HS-27A (cell line): ENCODE results near the gene CYTH3.

Experiments used
- DNase-seq: peaks from one replicate; pipeline ENCODE4 v3.0.0-alpha.2; 2012; ENCODE audit warnings: low read depth, missing footprints

CYTH3 gene

DNA sequence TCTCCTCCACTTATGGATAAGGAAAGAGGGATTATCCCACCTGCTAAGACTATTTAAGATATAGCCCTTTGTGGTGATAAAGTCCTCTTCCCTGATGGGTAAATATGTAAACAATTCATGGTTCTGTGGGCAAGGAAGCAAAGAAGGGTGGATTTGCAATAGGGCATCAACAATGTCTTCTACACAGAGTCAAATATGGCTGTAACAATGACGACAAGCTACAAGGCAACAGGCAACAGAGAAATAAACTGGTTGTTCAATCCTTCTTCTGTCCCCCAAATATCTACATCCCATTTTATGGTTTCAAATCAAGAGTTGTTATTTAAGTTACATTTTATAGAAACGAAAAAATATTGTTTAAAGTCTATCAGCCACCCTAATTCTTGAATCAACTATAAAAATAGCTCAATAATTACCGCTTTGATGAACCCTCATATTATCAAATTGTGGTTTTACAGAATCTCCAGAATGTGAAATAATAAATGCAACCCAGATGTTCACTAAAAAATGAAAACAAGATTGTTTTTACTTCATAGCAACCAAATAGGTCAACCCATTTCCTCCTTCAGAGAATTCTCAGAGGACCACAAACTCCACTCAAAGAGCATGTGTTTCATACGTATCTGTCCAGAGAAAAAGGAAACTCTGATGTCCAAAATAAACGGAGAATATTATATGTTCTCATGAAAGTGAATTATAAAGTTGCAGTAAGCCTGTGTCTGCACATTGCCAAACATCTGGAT lies 13.8 kb downstream of the CYTH3 start:
- DNase-seq = no peak

DNA sequence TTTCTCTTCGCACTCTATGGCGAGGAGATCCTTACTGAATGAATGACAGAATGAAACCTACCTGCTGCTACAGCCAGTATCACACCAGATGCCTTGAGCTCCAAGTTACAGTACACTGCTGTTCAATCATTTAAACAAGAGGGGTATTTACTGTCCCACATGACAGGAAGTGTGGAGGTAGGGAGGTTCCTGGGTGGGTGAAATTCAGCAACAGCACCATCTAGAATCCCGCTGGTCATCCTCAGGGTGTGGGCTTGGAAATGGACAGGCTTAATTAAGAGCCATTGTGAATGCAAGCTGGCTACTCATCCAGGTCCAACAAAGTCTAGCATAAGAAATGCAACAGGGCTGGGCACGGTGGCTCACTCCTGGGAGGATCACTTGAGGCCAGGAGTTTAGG lies 14.7 kb downstream of the CYTH3 start:
- no peak for DNase-seq

DNA sequence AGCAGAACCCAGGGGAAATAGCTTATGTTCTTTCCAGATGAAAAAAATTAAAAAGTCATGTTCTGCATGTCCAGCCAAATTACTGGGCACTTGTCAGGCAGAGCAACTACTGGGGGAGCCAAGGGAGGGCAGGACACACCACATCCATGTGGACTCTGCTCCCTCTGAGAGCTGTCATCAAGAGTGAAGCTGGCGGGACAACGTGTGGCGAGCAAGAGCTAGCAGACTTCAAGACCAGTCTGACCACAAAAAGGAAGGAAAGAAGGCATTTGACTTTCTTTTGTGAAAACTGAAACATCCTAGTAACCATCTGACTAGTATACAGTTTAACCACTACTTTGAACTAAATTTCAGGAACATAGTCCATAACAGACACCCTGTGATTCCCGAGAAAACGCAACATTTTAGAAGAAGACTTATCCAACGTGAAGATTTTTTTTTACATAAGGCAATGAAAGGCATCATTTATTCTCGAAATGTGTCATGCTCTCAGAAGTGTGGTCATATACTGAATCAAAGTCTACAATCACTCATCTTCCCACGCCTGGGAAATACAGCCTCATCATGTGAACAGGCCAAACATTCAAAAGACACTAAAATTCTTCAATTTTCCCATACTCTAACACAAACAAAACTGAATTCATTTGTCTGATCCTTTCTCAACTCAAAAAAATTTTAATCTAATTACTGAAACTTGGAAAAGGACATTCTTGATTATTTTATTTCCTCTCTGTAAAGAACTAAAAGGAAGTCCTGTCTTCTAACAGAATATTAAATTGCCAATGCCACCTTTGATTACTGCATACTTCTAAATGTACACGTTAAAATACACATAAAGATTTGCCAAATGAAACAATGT lies 15.5 kb downstream of the CYTH3 start:
- no peak for DNase-seq

DNA sequence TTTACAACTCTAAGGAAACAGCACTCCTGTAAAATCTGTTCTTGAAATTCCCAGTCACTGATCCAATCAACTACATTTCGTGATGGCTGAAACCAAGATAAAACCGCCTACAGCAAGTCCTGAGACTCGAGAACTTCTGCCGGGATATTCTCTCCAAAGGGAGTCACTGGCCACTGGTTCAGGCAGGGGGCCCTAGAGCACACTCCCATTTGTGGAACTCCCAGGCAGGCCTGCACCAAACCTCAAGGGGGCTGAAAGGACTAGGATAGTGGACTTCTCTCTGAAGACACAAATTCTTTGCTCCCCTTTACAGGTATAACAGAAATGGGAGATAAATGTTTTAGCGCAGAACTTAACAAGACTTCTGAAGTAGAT lies 16.3 kb downstream of the CYTH3 start:
- DNase-seq = no peak

DNA sequence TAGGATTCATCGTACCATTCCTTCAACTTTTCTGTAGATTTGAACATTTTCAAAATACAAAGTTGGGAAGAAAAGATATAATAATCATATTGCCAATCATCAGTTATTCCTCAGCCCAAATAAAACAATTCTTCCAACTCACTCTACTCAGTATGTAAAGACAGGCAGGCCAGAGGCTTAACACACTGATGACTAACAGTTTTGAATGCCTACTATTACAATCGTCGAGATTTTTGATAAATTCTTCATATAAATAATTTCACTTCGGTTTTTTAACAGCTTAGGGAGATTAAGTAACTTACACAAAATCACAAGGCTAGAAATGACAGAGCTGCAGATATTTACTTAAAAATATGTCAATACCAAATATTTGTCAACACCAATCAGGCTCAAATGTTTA lies 17.6 kb downstream of the CYTH3 start:
- no peak for DNase-seq

DNA sequence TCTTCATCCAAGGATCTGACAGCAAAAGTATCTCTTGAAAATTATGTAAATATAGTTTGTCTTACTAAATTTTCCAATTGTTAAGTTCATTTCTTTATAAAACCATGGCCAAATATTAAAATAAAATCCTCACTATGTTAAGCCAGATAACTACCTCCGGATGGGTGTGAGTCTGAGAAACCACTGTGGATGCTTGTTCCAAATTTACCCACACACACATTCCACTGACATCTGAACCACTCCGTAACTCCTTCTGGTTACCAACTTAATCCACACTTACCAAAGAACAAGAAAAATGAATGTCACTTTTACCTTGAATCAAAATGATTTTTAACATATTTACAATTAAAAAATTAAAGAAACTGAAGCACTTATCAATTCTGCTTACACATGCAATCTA lies 19.7 kb downstream of the CYTH3 start:
- DNase-seq = no peak

DNA sequence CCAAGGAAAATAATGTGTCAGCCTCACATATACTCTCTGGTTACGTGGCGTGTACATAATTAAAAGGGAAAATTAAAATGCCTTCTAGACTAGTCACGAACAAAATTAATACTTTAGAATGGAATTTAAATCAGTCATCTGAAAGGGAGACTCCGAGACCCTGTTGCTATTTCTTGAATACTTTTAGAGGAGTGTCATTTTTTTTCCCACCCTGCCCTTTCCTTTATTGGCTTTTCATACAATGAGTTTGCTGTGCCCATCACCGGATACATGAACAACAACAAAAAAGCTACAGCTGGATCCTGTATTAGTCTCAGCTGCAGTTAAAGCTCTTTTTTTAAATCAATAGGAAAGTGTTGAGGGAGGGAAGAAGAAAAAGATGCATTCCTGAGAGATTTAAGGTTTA lies 20.1 kb downstream of the CYTH3 start:
- no peak for DNase-seq

DNA sequence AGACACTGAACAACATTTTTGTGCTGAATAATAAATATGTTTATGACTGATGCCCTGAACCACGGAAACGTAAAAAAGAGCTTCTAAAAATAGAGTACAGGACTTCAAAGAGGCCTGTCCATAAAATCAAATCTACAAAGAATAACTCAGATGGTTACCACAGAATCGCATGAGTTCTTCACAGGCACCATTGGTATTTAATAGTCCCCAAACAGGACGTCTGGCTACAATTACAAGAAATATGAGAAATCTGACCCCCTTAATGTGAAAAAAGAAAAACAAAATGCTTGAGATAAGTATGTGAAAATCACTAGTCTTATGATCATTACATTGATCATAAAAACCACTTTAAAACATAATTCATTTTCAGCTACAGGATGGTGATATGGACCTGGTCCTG lies 20.8 kb downstream of the CYTH3 start:
- no peak for DNase-seq

DNA sequence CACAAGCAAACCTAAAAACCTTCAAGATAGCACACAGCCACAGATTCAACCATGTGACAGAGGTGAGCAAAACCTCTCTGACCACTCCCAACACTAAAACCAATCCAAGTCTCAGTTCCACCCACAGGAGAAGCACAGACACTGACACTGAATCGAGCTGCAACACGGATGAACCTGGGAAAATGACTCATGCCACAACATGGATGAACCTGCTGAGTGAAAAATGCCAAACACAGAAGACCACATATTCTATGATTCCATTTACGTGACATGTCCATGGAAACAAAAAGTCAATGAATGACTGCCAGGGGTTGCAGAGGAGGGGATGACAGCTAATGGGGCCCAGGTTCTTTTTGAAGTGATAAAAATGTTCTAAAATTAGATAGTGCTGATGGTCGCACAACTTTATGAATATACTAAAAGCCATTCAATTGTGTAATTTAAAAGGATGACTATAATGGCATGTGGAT lies 22.0 kb downstream of the CYTH3 start:
- DNase-seq = no peak

DNA sequence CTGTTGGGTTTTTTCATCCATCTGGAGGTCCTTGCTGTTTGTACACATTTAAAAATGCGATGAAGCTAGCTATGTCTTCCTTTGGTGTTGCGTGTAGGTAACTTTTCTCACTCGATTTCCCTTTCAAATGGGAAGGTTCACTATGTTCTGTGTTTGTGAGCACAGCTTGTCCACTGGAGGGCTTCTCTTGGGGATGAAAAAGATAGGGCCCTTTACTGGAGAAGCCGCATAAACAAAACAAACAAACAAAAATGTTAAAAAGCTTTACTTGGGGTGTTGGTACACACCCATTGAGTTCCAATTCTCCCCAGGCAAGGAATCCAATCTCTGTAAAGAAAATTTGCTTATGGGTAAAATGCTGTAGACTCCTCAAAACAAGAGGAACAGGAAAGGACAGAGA lies 23.4 kb downstream of the CYTH3 start:
- DNase-seq = no peak

DNA sequence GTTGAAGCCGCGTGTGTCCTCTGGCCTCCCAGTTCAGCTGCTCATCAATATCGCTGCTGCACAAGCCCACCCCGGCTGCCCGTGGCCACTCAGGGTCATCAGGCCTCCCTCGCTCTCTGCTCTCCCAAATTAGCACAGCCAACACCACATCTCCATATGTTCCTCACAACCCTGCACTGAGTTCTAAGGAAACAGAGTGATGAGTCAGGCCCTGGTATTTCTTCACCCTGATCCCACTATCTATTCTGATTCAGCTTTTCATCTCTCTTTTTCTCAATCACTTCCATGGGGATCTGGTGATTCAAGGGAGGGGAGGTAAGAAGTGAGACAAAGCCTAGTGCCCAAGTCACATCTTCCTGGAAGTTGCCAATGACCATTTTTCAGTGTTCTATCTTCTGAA lies 23.8 kb downstream of the CYTH3 start:
- no peak for DNase-seq

DNA sequence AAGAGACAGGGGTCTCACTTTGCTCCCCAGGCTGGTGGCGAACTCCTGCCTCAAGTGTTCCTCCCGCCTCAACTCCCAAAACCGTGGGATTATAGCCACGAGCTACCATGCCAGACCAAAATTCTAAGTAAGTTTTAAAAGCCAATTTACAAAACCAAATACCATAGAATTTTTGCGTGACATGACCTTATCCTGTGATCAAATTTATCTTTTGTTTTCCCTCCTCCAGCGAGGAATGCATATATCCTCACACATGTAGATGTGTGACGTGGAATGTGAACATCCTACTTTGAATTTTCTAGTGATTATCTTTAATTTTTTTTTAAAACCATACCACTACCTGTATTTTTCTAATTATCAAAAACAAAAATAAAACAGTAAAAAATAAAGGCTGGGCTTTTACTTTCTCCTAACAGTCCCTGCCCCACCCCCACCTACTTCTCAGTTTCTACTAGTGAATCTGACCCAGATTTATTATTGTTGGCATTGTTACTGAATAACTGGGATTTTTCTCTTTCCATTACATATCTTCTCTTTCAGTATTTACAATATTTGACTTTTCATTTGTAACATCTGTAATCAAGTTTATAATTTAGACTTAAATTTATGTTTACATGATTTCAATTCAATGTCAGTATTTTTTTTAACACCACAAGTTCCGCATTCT lies 26.0 kb downstream of the CYTH3 start:
- no peak for DNase-seq

DNA sequence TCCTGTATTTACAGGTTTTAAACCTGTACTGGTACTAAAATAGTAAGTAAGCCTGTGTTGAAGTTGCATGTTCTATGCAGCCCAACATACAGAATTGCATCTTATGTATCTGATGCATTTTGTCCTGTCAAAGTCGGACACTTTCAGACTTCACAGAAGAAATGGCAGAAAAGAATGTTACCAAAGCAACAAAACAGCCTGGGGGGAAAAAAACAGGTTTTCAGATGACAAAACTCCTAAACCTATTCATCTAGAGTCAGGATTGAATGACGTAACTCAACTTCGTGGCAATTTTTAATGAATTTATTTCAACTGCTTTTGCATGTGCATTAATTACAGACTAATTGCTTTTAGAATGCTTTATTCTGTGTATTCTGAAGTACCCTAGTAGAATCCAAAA lies 28.4 kb downstream of the CYTH3 start:
- no peak for DNase-seq

DNA sequence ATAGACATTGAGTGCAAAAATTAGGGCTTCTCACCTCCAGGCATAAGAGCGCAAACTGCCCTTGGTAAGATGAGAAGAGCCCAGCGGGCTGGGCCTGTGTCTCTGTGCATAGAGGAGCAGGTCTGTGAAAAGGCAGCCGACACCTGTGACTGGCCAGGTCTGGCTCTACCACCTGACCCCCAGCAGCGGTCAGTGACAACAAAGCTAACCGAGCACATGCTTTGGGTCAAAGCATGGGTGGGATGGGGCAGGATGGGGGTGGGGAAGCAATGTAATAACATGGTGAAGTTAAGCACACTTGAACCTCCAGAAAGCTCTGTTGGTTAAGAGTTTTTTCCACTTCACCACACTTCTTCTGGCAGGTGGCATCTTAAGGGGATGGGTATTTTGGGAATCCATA lies 29.3 kb downstream of the CYTH3 start:
- DNase-seq = no peak

DNA sequence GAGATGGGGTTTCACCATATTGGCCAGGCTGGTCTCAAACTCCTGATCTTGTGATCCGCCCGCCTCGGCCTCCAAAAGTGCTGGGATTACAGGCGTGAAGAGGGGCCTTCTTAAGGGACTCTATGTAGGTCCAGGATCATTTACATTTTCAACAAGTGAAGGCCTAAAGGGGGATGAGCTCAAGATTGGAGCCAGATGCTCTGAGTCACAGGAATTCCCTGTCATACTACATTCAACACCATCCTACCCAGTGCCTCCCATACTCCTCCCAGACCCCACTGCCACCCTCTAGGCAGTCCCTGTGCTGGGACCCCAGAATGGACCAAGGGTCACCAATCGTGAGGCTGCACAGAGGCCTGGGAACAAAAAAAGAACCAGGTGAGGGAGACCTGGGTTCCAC lies 29.9 kb downstream of the CYTH3 start:
- DNase-seq = no peak

DNA sequence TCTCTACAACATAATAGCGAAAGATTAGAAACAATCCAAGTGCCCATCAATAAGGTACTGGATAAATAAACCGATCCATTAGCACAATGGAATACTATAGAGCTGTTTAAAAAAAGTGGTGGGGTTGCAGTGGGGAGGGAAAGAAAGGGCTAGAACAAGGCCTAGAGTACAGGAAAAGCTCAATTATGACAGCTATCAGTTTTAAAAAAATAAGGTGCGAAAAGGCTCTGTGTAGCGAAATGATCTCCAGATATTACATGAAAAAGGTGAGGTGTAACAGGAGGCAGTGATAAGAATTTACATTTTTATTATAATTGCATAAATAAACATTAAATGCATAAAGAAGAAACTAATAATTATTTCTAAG lies 30.8 kb downstream of the CYTH3 start:
- DNase-seq = no peak

DNA sequence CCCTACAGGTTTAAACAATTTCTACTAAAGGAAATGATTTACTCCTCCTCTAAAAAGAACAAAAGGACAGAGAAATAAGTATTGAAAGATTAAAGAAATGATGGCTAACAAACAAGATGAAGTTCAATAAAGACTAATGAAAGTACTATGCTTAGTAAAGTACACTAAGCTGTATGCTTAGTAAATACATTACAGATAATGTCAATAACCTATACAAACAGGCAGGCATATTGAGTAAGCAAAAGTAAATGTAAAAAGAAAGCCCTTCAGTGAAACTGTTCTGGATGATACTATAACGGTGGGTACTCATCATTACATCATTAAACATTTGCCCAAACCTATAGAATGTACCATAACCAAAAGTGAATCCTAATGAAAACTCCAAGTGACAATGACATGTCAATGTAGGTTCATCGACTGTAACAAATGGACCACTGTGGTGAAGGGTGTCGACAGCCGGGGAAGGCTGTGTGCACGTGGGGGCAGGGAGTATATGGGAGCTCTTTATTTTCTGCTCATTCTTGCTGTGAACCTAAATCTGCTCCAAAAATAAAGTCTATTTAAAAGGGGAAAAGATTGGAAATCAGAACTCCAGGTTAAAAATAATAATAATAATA lies 34.0 kb downstream of the CYTH3 start:
- DNase-seq = no peak

DNA sequence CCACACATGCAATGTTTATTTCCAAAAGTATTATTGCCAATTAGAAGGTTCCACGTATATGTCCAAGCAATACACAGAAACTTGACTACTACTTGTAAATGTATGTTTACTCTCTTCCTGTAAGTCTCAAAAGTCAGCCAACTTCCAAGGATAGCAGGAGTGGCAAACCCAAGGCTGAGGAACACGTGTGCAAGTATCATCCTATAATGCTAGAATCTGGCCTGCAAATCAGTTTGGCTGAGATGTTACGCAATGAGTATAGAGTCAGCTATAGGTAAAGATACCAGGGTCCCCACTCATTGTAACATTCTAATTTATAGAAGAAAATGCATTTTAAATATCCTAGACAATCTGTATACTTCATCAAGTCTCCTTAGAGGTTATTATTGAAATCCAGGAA lies 34.7 kb downstream of the CYTH3 start:
- DNase-seq = no peak

DNA sequence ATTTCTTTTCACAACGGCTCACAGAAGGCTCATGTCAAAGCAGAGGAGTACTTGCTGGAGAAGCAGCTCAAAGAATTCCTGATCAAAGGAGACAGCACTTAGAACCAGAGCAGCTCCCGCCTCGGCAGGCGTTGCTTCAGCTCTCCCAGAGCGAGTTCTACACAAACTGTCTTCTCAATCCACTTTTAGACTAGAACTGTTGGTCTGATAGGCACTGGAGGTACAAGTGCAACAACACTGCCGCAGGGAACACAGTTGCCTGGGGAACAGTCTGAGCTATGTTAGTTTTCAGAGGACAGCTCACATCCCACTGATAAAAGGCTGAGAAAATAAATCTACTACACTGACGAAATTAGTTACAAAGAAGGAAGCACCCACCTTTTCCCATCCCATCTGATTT lies 35.4 kb downstream of the CYTH3 start:
- no peak for DNase-seq

DNA sequence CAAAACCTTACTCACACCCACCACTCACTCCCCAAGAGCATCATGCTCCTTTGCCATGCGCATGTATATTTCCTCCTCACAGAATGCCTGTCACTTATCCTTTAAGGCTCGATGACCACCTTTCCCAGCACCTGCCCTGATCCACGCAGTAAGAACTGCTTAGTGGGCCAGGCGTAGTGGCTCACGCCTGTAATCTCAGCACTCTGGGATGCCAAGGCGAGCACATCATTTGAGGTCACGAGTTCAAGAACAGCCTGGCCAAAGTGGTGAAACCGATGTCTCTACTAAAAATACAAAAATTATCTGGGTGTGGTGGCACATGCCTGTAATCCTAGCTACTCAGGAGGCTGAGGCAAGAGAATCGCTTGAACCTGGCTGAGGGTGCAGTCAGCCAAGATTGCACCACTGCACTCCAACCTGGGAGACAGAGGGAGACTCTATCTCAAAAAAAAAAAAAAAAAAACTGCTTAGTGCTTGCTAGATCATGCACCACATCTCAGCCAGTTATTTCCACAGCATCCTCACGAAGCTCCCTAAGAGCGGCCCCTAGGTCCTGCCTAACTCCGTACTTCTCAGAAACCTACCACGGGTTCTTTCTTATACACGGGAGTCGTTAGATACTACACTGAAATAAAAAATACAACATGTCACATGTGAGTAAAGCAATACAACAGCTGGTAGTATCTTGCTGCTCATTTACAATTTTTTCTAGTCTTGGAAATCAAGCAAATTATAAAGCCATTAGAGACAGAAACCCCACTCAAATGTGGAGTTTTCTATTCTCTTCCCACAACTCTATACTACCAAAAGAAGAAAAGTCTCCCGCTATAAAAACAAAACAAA lies 37.2 kb downstream of the CYTH3 start:
- DNase-seq = no peak

DNA sequence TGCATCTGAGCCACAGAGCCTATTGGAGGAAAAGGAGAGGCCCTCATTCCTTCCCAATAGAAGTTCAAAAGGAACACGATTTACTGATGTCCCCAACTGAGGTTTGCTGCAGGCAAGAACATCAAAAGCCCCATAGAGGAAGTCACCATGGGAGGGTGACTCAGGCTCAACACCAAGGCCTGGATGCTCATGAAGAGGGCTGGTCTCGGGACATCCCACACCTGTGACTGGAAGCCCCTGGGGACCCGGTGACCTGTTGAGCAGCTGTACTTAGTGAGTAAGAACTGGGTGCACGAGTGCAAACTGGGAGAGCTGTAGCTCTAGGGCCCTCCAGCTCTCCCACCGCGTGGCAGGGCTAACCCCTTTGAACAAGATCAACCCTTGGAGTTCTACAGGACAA lies 38.0 kb downstream of the CYTH3 start:
- DNase-seq = no peak

DNA sequence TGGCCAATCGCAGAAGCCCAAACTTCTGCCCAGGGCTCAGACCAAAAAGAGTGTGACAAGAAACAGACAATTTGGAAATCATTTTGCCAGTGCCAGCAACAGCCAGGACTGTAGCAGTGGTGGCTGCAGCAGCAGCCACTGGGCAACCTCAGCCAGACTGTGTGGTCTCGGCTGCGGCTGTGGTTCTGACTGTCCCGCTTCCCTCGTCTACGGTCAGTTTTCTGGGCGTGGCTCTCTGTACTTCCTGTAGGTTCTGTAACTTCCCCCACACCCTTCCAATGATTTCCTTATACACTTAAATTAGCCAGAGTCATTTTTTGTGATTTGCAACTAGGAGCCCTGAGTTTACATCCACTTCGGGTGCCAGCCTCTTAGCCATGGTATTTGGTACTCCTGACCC lies 39.9 kb downstream of the CYTH3 start:
- no peak for DNase-seq
